GM19467 (cell line): ENCODE data around the gene ISL1.

Experiments
- ATAC-seq: cut with Tn5 transposase; IDR thresholded peaks from one replicate; pipeline ENCODE4 v1.9.1; 2021; ENCODE audit warnings: mild to moderate bottlenecking, moderate library complexity; ENCODE audit not compliant: unreplicated experiment

Gene ISL1

DNA sequence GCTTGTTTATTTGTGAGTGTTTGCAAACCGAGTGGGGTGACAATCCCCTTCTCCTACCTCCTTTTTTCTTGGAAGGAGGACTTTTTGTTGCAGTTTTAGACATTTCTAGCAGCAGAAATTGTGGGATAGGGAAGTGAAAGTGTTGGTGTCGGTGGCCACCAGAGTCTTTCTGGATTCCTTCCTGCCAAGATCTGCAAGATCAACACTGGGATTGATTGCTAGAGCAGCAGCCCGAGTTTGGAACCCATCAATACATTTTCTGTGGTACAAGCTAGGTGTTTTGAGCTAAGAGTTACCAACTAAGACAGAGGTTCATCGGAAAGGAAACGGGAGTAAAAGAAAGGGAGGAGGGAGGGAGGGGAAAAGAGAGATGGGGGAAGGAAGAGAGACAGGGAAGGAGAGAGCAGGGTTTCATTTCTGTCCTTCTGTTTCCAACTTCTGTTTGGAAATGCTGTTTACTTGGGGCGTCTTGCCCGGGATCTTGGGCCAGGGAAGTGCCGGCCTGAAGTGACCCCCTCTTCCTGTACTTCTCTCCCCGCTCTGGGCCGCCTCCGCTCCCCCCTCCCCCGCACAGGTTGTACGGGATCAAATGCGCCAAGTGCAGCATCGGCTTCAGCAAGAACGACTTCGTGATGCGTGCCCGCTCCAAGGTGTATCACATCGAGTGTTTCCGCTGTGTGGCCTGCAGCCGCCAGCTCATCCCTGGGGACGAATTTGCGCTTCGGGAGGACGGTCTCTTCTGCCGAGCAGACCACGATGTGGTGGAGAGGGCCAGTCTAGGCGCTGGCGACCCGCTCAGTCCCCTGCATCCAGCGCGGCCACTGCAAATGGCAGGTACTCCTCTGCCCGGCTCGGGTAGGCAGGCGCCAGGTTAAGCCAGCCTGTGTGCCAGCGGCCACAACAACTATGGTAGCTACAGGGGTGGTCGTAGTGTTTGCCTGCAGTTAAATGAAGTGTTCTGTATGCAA is 4.0 kb downstream of the ISL1 start:
- no peak for ATAC-seq

DNA sequence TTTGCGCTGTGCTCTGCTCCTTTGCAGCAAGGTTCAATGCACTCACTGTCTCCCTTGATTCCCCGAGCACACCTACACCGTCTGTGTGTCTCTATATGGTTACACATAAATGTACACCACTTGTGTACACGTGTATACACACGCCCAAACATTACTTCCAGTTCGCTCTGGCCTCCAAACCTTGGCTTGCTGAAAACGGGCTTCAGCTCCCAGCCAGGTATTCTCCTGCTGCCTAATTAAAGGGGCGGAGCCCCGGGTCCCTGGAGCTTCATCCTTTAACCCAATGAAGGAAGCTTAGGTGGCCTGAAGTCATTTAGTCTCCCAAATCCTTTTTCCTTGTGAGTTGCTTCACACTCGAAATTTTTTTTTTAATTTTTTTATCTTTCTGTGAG is 4.6 kb downstream of the ISL1 start:
- ATAC-seq: no peak

GRCh38 chr5:51388488-51389287 is 5.4 kb downstream of the ISL1 start:
- no peak for ATAC-seq

GRCh38 chr5:51389288-51389576 is 6.0 kb downstream of the ISL1 start:
- ATAC-seq: no peak

GRCh38 chr5:51389577-51390463 is 6.6 kb downstream of the ISL1 start:
- ATAC-seq: no peak

- no peak for ATAC-seq
These were observed 7.9 kb downstream of the ISL1 start for GRCh38 chr5:51391175-51391574.

DNA sequence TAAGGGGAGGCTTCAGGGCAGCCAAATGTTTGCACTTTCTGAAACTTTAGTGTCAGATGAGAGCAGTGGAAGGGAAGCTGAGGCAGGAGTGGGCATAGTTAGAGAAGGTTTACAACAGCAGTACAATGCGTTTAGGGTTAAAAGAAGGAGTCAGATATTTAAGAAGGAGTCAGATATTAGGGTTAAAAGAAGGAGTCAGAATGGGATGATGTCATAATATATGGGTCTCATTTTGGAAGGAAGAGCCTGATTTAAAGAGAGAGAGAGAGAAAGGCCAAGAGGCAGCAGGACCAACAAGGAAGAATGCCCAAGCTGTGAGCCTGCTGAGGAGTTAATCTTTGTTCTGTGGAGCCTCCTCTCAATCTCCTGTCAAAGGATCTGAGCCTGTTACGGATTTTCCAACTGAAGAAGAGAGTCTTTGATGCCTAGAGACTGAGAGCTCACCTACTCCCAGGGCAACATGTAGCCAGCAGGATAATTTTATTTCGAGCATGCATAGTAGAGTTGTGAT is 9.5 kb downstream of the ISL1 start:
- no peak for ATAC-seq

DNA sequence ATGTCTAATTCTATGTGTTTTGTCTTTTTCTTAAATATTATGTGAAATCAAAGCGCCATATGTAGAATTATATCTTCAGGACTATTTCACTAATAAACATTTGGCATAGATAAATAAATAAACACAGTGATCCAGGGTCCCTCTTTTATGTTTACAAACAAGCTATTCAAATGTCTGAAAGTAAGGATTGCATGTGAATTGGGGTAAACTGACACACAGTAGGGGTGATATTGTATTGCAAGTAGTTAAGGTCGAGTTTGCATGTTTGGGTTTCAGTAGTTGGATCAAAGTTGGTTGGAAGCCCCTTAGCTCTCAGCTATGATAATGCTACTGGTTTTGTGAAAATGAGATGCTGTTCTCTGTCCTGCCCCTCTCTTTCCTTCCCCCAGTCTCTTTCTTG is 11.4 kb downstream of the ISL1 start:
- ATAC-seq: no peak

GRCh38 chr5:51395245-51395644 is 12.0 kb downstream of the ISL1 start:
- no peak for ATAC-seq

DNA sequence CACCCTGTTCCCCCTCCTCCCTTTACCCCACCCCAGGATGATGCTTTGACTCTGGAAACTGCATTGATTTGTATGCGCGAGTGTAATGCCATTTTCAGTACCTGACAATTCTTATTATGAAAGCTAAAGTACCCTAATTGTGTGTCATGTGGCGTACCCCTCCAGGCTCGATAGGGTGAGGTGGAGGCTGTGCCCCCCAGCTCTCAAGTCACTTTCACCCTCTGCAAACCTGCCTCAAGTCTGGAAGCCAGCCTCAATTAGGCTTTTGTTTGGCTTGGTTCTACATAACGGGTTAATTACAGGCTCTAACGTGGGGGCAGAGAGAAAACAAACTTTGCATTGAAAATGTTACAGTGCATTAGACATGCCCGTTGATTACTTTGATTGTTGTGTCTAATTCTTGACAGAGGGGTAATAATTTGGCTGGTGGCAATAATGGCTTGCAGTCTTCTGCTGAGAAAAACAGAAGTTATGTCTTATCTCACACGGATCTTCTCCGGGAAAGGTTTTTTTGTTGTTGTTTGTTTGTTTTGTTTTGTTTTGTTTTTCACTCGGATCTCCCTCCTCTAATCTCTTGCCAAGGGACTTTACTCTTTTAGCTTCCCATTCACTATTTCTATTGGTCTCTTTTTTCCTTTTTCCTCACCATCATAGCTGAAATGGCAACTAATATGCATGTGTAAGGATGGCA is 12.6 kb downstream of the ISL1 start:
- ATAC-seq: no peak

DNA sequence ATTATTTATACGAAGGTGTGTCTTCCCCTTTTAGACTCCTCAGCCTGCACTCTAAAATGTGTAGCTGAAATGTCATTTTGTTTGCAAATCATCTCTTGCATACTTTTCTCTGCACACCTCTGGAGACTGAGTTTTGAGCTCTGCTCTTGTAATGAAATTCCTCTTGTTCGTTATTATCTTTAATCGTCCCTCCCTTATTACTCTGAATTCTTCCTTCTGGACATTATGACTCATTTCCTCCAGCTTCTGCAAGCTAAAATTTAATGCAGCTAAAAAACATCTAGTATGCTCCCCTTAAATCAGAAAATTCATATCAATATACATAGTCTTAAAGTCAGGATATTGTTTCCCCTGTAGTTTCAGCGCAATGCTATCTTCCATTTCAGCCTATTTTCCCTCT is 13.5 kb downstream of the ISL1 start:
- no peak for ATAC-seq

GRCh38 chr5:51397996-51398395 is 14.7 kb downstream of the ISL1 start:
- no peak for ATAC-seq

- no peak for ATAC-seq
These were observed 15.8 kb downstream of the ISL1 start for GRCh38 chr5:51398875-51399642.

DNA sequence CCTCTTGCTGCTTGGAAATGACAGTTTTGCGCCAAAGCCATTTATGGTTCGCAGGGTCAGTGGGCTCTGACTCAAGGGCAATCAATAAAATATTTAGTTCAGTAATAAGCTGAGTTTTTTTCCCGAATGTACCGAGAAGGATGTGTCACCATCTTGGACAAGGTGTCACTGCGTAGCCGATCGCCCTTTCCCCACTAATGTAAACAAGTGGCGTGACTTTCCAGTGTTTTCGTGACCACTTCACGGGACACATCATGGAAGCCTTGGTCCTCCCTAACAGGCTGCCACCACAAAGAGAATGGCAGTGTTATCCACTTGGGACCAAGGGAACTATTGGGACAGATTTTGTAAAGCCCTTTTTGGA is 16.4 kb downstream of the ISL1 start:
- no peak for ATAC-seq

GRCh38 chr5:51404255-51404654 is 21.0 kb downstream of the ISL1 start:
- ATAC-seq: no peak

- ATAC-seq: no peak
These were observed 28.7 kb downstream of the ISL1 start for GRCh38 chr5:51411921-51412325.

- no peak for ATAC-seq
These were observed 31.3 kb downstream of the ISL1 start for GRCh38 chr5:51414516-51414915.

- ATAC-seq: no peak
These were observed 32.9 kb downstream of the ISL1 start for GRCh38 chr5:51416149-51416548.

- no peak for ATAC-seq
These were observed 49.9 kb downstream of the ISL1 start for GRCh38 chr5:51433052-51433710.
